Thoracic aorta (tissue), 2 donors: ENCODE data around the gene MGAM2. TPM values are rescaled to one million over a fixed set of nuclear protein-coding genes. Genes with fewer than 3 reads are reported as not detected.

Source experiments
- ATAC-seq: fragments of 150-250 bp; one replicate; pipeline ENCODE4 v1.8.0; 2017; ENCODE audit warnings: low read depth; ENCODE audit not compliant: insufficient number of reproducible peaks, low FRiP score
- DNase-seq: peaks from one replicate; pipeline ENCODE4 v3.0.0-alpha.2; 2020; ENCODE audit warnings: low spot score
- H3K27ac ChIP-seq, 2 donors: fragments of 200-600 bp; sonication (generic); 1 replicate in 1 of 2; 2 replicates in 1 of 2; pipeline ENCODE4 v1.5.1; 2016; ENCODE audit warnings: mild to moderate bottlenecking in 2 of 2, moderate library complexity in 2 of 2
- H3K27me3 ChIP-seq: fragments of 200-600 bp; sonication (generic); replicated peaks from 2 replicates; pipeline ENCODE4 v1.6.0; 2016; ENCODE audit warnings: mild to moderate bottlenecking; ENCODE audit not compliant: insufficient read depth
- H3K36me3 ChIP-seq: fragments of 200-600 bp; sonication (generic); one replicate; pipeline ENCODE4 v1.5.1; 2016
- H3K4me1 ChIP-seq, 2 donors: fragments of 200-600 bp; sonication (generic); 1 replicate in 1 of 2; 2 replicates in 1 of 2; pipeline versions ENCODE4 v1.5.1 to v1.6.0; 2016; ENCODE audit warnings: low read depth in 2 of 2, mild to moderate bottlenecking in 1 of 2; ENCODE audit not compliant: control insufficient read depth in 1 of 2
- H3K4me3 ChIP-seq: fragments of 200-600 bp; sonication (generic); 2 replicates; pipeline ENCODE4 v1.5.1; 2016; ENCODE audit warnings: mild to moderate bottlenecking
- H3K9me3 ChIP-seq: fragments of 200-600 bp; sonication (generic); 2 replicates; pipeline ENCODE4 v1.5.1; 2016
- CTCF ChIP-seq: fragments of 200-600 bp; sonication (generic); IDR thresholded peaks from one replicate; pipeline ENCODE4 v1.5.1; 2019; ENCODE audit warnings: antibody characterized with exemption
- total RNA-seq, 2 donors: library from RNA; depleted of rRNA; stranded (reverse); fragments of >200 nt; gene quantifications; one replicate each; pipeline versions ENCODE4 v1.1.0 to v1.2.3, GENCODE V29; 2016

MGAM2 gene
- total RNA-seq, 2 donors from 2014 or later, result 0.49 to 0.54 TPM

- no peak overlapping the region for H3K4me3 ChIP-seq
- no peak overlapping the region for H3K27ac ChIP-seq
- ATAC-seq (no peak), DNase-seq (no peak)
- no peak for TF ChIP-seq CTCF
- H3K4me1 ChIP-seq, result no peaks in the 10 kb centered on the region
- no peaks in the 10 kb centered on the region for H3K36me3 ChIP-seq
- no peaks in the 10 kb centered on the region for H3K27me3 ChIP-seq
- H3K9me3 ChIP-seq, result no peaks in the 10 kb centered on the region
Measured at GRCh38 chr7:142174441-142174840, 62.9 kb downstream of the MGAM2 start.

DNA sequence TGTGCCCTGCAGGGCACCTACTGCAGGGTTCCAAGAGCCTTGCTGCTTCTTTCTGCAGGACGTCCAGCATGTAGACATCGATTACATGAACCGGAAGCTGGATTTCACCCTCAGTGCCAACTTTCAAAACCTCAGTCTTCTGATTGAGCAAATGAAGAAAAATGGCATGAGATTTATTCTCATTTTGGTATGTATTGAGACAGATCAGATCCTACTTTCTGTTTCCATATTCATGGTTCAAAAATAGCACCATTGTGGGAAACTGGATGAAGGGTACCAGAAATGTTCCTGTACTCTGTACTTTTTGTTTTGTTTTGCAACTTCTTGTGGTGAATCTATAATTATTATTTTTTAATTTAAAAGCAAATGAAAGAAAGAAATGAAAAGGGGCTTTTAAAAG, 64.1 kb downstream of the MGAM2 start:
- H3K36me3 ChIP-seq, result no peaks in the 10 kb centered on the region
- ATAC-seq (no peak), DNase-seq (no peak)
- H3K4me3 ChIP-seq, result no peak overlapping the region
- H3K27ac ChIP-seq, result no peak overlapping the region
- no peaks in the 10 kb centered on the region for H3K27me3 ChIP-seq
- no peaks in the 10 kb centered on the region for H3K9me3 ChIP-seq
- TF ChIP-seq CTCF, result no peak
- no peaks in the 10 kb centered on the region for H3K4me1 ChIP-seq

DNA sequence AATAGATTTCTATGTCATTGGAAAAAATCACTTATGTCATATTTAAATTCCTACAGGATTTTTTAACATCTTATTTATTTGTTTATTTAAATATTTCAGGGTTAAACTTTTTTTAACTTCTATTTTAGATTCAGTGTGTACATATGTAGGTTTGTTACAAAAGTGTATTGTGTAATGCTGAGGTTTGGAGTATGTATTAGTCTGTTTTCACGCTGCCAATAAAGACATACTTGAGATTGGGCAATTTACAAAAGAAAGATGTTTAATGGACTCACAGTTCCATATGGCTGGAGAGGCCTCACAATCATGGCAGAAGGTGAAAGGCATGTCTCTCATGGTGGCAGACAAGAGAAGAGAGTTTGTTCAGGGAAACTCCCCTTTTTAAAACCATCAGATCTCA, 65.4 kb downstream of the MGAM2 start:
- Histone ChIP-seq H3K9me3 (no peaks in the 10 kb centered on the region), H3K27ac (no peak overlapping the region), H3K27me3 (no peaks in the 10 kb centered on the region), H3K4me1 (no peaks in the 10 kb centered on the region), H3K4me3 (no peak overlapping the region), H3K36me3 (no peaks in the 10 kb centered on the region)
- ATAC-seq (no peak), DNase-seq (no peak)
- no peak for TF ChIP-seq CTCF

DNA sequence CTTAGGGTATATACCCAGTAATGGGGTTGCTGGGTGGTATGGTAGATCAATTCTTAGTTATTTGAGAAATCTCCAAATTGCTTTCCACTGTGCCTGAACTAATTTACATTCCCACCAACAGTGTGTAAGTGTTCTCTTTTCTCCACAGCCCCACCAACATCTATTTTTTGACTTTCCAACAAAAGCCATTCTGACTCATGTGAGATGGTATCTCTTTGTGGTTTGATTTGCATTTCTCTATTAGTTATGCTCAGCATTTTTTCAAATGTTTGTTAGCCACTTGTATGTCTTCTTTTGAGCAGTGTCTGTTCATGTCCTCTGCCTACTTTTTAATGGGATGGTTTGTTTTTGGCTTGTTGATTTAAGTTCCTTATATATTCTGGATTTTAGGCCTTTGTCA, 66.4 kb downstream of the MGAM2 start:
- no peak for TF ChIP-seq CTCF
- Histone ChIP-seq H3K4me3 (no peak overlapping the region), H3K27me3 (no peaks in the 10 kb centered on the region), H3K27ac (no peak overlapping the region), H3K36me3 (no peaks in the 10 kb centered on the region), H3K4me1 (no peaks in the 10 kb centered on the region), H3K9me3 (no peaks in the 10 kb centered on the region)
- ATAC-seq (no peak), DNase-seq (no peak)

GRCh38 chr7:142180426-142180825, 68.9 kb downstream of the MGAM2 start:
- Histone ChIP-seq H3K4me3 (no peak overlapping the region), H3K9me3 (no peaks in the 10 kb centered on the region), H3K36me3 (no peaks in the 10 kb centered on the region), H3K27ac (no peak overlapping the region), H3K27me3 (no peaks in the 10 kb centered on the region), H3K4me1 (no peaks in the 10 kb centered on the region)
- ATAC-seq (no peak), DNase-seq (no peak)
- no peak for TF ChIP-seq CTCF
